Stimulated activated CD8-positive, alpha-beta memory T cell treated with anti-CD3 and anti-CD28 coated beads, Interleukin-12 subunit alpha, Interleukin-12 subunit beta, amount 100 ng/mL, for 4 hours (primary cell): ENCODE measurements around the gene TMEM154.

ENCODE experiments used
- DNase-seq: peaks from one replicate; pipeline ENCODE4 v3.0.0-alpha.2; 2020; ENCODE audit warnings: low read depth

TMEM154 gene

DNA sequence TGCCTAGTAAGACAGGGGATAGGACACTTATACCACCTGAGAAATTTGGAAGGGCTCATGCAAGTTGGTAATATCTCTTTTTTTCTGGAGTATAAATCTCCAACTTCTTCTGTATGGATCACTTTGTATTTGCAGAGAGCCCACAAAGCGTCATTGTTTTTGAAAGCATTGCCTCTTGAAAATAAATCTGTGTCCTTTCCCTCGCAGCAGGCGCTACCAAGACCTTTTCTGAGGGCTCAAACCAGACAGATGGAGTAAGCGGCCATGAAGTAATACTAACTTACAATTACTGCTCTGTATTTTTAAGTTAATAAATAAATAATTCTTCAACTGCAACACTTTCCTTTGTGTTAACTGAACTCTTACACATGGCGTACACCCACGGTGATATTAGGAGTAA is 87.9 kb downstream of the TMEM154 start:
- no peak for DNase-seq

DNA sequence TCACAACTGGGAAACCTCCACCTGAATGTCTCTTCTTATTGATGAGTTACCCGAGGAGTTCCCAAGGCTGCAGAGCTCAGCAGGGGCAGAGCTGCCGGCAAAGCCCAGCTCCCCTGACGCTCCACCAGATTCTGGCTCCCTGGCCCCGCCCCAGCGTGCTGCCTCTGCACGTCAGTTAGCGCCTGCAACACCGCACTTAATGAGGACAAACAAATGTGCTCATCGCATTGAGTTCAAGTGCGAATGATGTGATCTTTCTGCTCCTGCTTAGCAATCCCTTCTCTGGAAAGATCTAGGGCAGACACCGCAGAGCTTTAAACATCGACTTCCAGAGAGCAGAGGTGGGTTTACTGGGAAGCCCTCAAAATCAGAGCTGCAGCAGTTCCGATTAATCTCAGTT is 88.4 kb downstream of the TMEM154 start:
- DNase-seq: no peak

DNA sequence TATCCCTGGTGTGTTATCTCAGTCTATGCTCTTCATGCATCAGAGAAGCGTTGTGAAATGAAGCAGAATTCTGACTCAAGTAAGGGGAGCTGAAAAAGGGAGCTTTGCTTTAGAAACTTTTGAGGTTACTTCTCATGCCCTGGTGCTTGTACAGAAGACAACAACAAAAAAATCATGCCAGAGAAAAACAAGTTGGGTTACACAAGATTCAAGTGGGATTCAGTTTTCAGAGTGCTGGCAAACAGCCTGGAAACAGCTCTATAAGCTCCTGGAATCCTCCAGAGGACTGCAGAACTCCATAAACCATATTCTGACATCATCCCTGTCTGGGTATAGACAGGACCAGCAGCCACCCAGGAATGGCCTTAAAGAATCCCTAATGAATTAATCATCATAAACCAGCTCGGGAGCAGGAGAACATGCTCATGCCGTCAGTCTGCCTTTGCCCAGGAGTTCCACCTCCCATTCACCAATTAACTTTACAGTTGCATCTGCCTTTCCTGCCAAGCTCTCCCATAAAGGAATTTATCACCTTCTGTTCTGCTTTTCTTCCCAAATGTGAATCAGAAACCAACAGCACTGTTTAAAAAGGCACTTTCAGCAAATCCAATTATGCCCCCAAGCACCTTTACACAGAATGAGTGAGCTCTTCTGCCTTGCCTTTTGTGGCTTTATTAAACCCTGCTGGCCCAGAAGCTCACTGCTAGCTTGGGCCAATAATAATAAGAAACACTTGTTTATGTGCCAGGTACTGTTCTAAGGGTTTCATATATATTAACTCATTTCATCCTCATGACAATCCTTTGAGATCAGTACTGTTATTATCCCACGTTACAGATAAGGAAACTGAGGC is 89.4 kb downstream of the TMEM154 start:
- DNase-seq: no peak

DNA sequence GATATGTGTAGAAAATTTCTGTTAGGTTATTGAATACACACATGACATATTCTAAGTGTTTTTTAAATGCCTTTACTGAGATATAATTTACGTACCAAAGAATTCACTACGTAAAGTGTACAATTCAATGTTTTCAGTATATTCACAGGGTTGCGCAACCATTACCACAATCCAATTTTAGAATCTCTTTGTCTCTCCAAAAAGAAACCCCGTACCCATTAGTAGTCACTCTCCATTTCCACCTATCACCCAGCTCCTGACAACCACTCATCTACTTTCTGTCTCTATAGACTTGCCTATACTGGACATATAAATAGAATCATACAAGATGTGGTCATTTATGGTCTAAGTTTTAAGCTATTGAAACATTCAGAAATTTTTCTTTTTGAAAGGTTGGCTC is 90.9 kb downstream of the TMEM154 start:
- no peak for DNase-seq

DNA sequence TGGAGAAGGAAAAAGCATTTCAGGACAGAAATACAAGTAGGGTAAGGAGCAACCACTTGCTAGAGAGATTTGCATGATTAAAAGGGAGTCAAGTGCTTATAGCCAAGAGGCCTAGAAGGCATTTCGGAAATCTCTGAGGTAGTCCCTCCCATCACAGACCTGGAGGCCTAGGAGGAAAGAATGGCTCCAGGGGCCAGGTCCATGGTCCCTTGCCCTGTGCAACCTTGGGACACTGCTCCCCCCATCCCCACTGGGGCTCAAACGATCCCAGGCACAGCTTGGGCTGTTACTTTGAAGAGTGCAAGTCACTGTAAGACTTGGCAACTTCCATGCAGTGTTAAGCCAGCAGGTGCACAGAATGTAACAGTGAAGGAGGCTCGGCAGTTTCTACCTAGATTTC is 92.7 kb downstream of the TMEM154 start:
- no peak for DNase-seq

DNA sequence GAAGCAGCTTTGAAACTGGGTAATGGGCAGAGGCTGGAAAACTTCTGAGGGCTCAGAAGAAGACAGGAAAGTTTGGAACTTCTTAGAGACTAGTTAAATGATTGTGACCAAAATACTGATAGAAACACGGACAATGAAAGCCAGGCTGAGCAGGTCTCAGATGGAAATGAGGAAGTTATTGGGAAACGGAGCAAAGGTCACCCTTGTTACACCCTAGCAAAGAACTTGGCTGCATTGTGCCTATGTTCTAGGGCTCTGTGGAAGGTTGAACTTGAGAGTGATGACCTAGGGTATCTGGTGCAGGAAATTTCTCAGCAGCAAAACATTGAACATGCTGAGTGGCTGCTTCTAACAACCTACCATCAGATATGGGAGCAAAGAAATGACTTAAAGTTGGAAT is 93.1 kb downstream of the TMEM154 start:
- DNase-seq: no peak

DNA sequence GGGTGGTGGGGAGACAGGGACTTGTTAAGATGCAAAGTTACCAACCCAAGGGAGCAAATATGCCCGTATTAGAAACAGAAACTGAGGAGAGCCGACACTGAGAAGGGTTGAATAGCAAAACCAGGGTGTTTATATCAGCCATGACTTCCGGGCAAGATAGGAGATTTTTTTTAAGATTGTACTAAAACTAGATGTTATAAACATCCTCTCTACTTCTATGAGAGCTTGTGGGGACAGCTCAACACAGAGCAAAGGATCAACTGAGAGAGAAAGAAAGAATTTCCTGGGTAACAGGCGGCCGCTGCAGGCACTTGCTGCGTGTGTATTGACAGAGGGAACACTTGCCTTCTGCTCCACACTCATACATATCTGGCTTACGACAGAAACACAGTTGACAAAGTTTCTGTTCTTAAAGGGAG is 94.8 kb downstream of the TMEM154 start:
- DNase-seq: no peak

DNA sequence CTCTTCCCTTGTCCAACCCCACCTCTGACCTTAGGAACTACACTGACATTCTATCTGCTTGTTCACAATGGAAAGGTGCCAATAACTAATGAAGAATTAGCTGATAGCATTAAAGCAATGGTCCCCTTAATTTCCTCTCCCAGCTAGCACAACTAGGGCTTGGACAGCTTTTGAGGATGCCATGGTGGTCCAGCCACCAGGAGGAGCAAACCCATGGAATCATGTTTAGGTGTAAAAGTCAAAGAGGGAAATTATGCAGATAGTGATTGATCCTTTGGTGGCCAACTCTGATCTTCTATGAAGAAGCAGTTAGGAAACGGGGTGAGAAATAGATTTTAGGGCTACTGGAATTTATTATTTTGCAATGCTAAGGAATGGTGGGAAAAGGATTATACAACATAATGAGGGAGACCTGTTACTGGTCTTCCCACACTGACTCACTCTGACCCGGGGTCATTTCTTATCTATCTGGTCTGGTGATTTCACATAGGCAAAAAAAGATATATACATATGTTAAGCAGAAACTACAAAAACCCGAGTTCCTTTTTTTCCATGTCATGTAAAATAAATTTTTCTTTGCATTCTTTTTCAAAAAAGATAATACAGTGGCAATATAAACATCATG is 98.1 kb downstream of the TMEM154 start:
- DNase-seq: no peak

DNA sequence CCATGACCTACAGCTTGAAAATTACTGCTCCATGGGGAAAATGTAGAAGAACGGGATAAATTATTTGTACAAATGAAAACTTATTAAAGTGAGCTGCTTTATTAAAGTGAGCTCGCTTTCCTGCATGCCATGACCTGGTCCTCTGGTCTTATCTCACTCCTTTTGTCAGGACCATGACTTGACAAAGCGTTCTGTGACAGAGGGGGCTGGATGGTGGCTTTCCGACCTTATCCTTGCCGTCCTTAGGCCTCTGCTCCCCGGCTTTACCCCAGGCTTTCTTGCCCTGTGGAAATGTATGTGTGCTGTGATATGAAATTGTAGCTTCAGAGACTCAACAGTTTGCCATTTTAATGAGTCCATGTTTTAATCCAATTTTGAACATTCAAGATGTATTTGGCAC is 99.9 kb downstream of the TMEM154 start:
- no peak for DNase-seq

DNA sequence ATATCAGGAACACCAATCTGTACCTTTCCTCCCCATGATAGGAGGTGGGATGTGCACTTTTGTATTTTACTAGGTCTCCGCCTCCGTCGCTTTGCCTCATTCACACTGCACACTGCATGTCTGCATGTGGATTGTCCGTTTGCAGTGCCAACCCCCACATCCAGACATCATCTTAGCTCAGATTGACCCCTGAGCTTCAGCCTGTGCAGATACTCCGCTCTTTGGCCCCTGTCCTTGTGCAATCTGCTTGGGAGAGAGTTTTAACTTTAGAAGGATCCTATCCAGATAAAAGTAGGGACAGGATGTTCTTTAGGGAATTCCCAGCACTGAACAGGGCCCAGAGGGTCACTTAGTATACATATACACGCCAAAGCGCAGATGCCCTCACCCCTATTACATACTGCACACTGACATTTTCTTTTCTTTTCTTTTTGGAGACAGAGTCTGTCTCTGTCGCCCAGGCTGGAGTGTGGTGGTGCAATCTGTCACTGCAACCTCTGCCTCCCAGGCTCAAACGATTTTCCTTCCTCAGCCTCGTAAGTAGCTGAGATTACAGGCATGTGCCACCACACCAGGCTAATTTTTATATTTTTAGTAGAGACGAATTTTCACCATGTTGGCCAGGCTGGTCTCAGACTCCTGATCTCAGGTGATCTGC is 100.6 kb downstream of the TMEM154 start:
- no peak for DNase-seq

DNA sequence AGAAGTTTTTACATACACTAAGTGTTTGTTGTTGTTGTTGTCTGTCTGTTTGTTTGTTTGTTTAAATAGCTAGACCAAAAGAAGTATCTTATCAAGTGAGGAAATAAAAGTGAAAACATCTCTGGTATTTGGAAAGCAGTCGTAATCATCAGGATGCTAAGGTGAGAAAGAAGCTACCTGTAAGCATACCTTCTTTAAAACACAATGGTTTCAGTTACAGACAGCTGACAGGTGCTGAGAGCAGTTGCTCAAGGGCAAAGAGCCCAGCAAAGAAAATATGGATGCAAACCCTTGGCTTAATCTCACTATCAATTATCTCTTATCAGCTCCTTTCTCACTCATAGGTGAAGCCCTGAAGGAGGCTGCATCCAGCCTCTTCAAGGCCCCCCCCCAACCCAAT is 101.1 kb downstream of the TMEM154 start:
- DNase-seq: no peak

DNA sequence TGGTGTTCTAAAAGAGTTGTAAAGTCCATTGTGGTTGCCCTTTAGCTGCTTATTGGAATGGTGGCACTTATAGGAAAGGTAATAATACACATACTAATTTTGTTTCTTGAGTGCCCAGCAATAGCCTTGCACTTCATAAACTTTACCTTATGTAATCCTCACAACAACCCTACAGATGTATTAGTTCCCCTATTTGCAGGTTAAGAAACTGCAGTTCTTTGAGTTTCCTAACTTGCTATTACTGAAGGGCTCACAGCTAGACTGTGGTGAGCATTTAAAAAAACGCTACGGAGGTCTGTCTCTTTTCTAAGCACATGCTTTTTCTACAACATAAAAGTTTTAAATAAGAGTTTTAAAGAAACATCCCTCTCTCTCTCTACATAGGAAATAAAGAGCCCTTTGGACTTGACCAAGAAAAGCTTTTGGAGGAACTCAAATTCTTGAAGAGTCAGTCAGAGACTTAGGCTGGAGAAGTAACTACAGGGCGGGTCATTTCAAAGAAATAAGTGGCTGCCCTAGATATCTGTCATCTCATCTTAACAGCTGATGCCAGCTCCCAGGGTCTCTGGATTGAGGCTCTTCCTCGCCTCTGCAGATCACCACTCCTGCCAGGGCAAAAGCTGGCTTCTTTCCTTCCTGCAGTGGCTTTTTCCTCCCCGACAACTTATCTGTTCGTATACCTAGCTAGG is 101.9 kb downstream of the TMEM154 start:
- no peak for DNase-seq

DNA sequence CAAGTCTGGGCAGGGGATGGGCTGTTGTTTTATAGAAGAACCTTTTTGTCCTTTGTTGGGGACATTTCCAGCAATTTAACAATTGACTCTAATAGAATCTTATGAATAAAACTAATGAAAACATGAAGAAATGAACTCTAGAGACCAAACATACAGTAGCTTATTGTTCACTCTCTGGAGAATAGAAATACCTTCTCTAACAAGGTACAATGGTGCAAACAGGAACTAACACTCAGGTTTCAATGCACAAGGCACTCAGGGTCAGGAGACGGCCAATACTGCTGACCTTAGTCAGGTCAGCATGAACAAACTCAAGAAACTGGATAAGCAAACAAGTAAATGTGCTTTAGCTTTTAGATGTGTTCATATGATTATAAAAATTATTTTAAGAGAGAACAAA is 104.3 kb downstream of the TMEM154 start:
- DNase-seq: no peak

DNA sequence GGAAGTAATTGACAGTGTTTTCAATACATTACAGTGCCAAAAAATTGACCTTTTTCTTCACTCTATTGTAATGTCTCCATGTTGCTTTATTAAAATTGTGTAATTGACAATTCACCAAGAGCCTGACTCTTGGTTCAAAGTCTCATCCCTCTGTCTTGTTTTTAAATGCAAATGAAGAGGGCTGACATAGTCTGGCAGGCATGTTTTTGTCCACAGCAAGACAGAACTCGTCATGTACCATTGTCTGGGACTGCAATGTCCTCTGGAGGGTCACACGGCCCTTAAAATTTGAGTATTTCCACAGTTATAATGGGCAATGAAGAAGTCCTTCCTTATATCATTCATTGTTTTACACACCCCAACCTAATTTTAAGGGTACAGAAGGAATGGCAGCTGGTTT is 105.9 kb downstream of the TMEM154 start:
- no peak for DNase-seq

DNA sequence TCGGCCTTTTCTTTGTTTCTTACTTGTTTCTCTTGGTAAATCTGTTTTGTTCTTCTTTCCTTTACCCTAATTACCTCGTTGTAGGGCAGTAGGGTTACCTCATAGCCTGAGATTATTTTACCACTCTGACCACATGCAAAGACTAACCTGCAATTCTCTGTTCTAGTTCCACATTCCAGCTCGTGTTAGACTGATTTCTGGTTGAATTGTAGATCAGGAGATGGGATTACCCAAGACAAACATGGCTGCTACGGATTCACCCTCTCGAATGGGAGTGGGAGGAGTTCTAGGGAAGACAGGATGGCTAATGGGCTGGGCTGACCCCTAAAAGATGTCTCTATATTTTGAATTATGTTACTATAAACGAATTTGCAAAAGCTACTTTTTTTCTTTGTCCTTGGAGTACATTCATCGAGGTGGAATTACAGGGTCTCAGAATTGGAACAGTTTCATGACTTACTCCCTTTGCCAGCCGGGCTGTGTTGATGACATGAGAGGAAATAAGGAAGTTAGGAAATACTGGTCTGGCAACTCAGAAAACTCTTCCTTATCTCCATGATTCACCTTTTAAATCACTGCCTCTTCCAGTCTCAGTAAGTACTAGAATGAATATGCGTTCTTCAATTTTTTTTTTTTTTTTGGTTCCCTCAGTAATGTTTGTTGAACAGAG is 107.2 kb downstream of the TMEM154 start:
- DNase-seq: no peak

DNA sequence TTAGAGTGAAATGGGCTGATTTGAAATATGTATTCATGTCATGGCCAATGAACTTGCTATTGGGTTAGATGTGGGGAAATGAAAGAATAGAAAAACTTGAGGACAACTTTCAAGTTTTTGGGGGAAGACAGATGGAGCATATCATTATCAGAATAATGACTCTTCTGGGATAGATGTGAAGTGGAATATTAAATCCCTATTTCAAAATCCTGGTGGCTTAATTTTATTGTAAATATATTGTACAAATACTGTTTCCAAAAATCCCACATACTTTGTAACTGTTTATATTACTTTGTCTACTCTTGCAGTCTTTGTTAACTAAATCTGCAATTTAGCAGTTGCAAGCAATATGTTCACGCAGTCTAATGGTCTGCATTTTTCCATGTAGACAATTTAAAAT is 108.0 kb downstream of the TMEM154 start:
- DNase-seq: no peak

DNA sequence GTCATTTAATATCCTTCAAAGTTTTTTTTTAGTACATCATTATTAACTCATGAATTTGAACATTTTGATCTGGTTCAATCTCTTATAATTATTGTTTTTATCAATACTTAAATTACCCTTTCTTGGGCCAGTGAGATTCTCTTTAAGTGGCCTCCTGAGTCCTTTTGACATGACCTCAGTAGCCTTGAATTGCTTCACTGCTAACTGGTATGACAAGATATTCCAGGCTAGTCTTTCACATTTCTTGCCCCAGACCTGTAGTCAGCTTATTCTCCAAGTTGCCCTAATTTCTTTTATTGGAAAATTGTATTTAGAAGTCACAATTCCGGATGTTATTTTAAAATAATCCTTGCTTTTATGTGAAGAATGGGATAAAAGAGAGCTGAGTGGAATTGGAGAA is 108.5 kb downstream of the TMEM154 start:
- no peak for DNase-seq
